Neural cell (in vitro differentiated cells): ENCODE results near the gene WRAP73. TPM values are rescaled to one million over a fixed set of nuclear protein-coding genes. Genes with fewer than 3 reads are reported as not detected.

Experiments used
- H2AFZ ChIP-seq: fragments of 200-600, 300-800 bp; sonication (generic), shearing (Covaris generic); 2 replicates; pipeline ENCODE4 v1.6.0; 2014; ENCODE audit warnings: low read depth, mild to moderate bottlenecking, antibody characterized with exemption, low read length, moderate library complexity
- H3F3A ChIP-seq: fragments of 200-600 bp; shearing (Covaris generic); 2 replicates; pipeline ENCODE4 v1.6.1; 2016; ENCODE audit warnings: mild to moderate bottlenecking, moderate library complexity, mixed read lengths, antibody characterized with exemption, low read length; ENCODE audit not compliant: insufficient read depth, poor library complexity, severe bottlenecking
- H3K27ac ChIP-seq: fragments of 200-600, 300-800 bp; sonication (generic), shearing (Covaris generic); 2 replicates; pipeline ENCODE4 v1.5.1; 2014; ENCODE audit warnings: mild to moderate bottlenecking, low read length, moderate library complexity
- H3K27me3 ChIP-seq: fragments of 300-800, 200-600 bp; sonication (generic), shearing (Covaris generic); 2 replicates; pipeline ENCODE4 v1.6.0; 2014; ENCODE audit warnings: mild to moderate bottlenecking, low read depth, low read length, moderate library complexity; ENCODE audit not compliant: insufficient read depth
- H3K36me3 ChIP-seq: fragments of 300-800, 200-600 bp; sonication (generic), shearing (Covaris generic); 2 replicates; pipeline ENCODE4 v1.5.1; 2014; ENCODE audit warnings: mild to moderate bottlenecking, antibody characterized with exemption, low read length, moderate library complexity; ENCODE audit not compliant: insufficient read depth
- H3K4me2 ChIP-seq: fragments of 300-800, 200-600 bp; sonication (generic), shearing (Covaris generic); 2 replicates; pipeline ENCODE4 v1.6.0; 2014; ENCODE audit warnings: mild to moderate bottlenecking, low read length
- H3K4me3 ChIP-seq: fragments of 300-800, 200-600 bp; sonication (generic), shearing (Covaris generic); 2 replicates; pipeline ENCODE4 v1.5.1; 2014; ENCODE audit warnings: mild to moderate bottlenecking, low read length, moderate library complexity
- H3K79me2 ChIP-seq: fragments of 200-600 bp; shearing (Covaris generic); replicated peaks from 2 replicates; pipeline ENCODE4 v1.6.0; 2014; ENCODE audit warnings: mild to moderate bottlenecking, low read length, moderate library complexity; ENCODE audit not compliant: insufficient read depth
- H3K9ac ChIP-seq: fragments of 300-800, 200-600 bp; sonication (generic), shearing (Covaris generic); 2 replicates; pipeline ENCODE4 v1.6.1; 2016; ENCODE audit warnings: mild to moderate bottlenecking, low read length, mixed read lengths
- H3K9me2 ChIP-seq: fragments of 200-600 bp; shearing (Covaris generic); 2 replicates; pipeline ENCODE4 v1.6.1; 2016; ENCODE audit warnings: mild to moderate bottlenecking, low read length, mixed read lengths; ENCODE audit not compliant: insufficient read depth
- H3K9me3 ChIP-seq: fragments of 200-600, 300-800 bp; sonication (generic), shearing (Covaris generic); 2 replicates; pipeline ENCODE4 v1.6.1; 2016; ENCODE audit warnings: mild to moderate bottlenecking, mixed run types, low read length, moderate library complexity, mixed read lengths
- H4K20me1 ChIP-seq: fragments of 200-600 bp; shearing (Covaris generic); 2 replicates; pipeline ENCODE4 v1.6.1; 2016; ENCODE audit warnings: mild to moderate bottlenecking, mixed run types; ENCODE audit not compliant: insufficient read depth
- EP300 ChIP-seq: fragments of 450-650 bp; conservative IDR thresholded peaks from 2 replicates; pipeline ENCODE4 v1.6.1; 2014; ENCODE audit warnings: antibody characterized with exemption, mild to moderate bottlenecking, moderate library complexity; ENCODE audit not compliant: poor library complexity, severe bottlenecking
- EZH2 ChIP-seq: fragments of 200-600, 300-800 bp; shearing (Covaris generic), sonication (generic); IDR thresholded peaks from 2 replicates; pipeline ENCODE4 v1.6.1; 2014; ENCODE audit warnings: antibody characterized with exemption, low read length, borderline replicate concordance, mild to moderate bottlenecking; ENCODE audit not compliant: insufficient read depth, poor library complexity, severe bottlenecking
- MXI1 ChIP-seq: fragments of 450-650 bp; conservative IDR thresholded peaks from 2 replicates; pipeline ENCODE4 v1.6.1; 2014; ENCODE audit warnings: antibody characterized with exemption, mild to moderate bottlenecking; ENCODE audit not compliant: poor library complexity, severe bottlenecking
- POLR2AphosphoS5 ChIP-seq: IDR thresholded peaks from 2 replicates; pipeline ENCODE4 v1.6.1; 2012
- RAD21 ChIP-seq: fragments of 450-650 bp; conservative IDR thresholded peaks from 2 replicates; pipeline ENCODE4 v1.6.1; 2014; ENCODE audit warnings: antibody characterized with exemption, mild to moderate bottlenecking, moderate library complexity
- SMC3 ChIP-seq: fragments of 450-650 bp; conservative IDR thresholded peaks from 2 replicates; pipeline ENCODE4 v1.6.1; 2014; ENCODE audit warnings: antibody characterized with exemption, mild to moderate bottlenecking, moderate library complexity; ENCODE audit not compliant: poor library complexity
- TAF1 ChIP-seq: IDR thresholded peaks from 2 replicates; pipeline ENCODE4 v1.6.1; 2012; ENCODE audit warnings: low read depth
- polyA plus RNA-seq: library from polyadenylated mRNA; depleted of rRNA; stranded (reverse); fragments of >200 nt; gene quantifications from 2 replicates; pipeline ENCODE4 v1.2.3, GENCODE V29; 2014
- TF ChIP-seq, protein P1 (sequence below): IDR thresholded peaks from 2 replicates; pipeline ENCODE4 v1.6.1; 2012; ENCODE audit warnings: borderline replicate concordance
- TF ChIP-seq, protein P2 (sequence below): fragments of 450-650 bp; IDR thresholded peaks from 2 replicates; pipeline ENCODE4 v1.5.1; 2014; ENCODE audit warnings: antibody characterized with exemption, mild to moderate bottlenecking, moderate library complexity; ENCODE audit not compliant: poor library complexity, severe bottlenecking

WRAP73 gene
- polyA plus RNA-seq, 1 donor from 2014 or later: 32.9 TPM

DNA sequence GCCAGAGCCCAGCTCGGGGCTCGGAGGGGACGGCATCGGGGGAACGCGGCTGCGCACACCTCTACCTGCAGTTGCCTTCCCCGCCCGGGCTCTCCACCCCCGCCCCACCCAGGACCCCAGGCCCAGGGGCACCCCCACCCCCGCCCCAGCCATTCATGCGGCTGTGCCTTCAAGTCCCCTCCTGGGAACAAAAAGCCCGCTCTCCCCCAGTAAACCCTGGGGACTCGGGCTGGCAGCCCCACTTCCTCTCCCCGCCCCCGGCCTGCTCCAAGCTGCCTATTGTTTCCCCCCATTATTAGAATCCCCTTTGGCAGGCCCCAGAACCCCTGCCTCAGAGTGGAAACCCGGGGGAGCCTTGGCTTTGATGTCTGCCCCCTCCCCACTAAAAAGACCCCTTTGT is 56.6 kb downstream of the WRAP73 start:
- H3K9ac ChIP-seq: no peak overlapping the region
- no peaks in the 10 kb centered on the region for H3K9me2 ChIP-seq
- H3K9me3 ChIP-seq: no peaks in the 10 kb centered on the region
- no peaks in the 10 kb centered on the region for H4K20me1 ChIP-seq
- H3K4me2 ChIP-seq: no peak overlapping the region
- H3K27ac ChIP-seq: no peak overlapping the region
- H3K4me3 ChIP-seq: no peak overlapping the region
- no peaks in the 10 kb centered on the region for H3K79me2 ChIP-seq
- TF ChIP-seq EZH2: no peak
- TF ChIP-seq, protein P1, sequence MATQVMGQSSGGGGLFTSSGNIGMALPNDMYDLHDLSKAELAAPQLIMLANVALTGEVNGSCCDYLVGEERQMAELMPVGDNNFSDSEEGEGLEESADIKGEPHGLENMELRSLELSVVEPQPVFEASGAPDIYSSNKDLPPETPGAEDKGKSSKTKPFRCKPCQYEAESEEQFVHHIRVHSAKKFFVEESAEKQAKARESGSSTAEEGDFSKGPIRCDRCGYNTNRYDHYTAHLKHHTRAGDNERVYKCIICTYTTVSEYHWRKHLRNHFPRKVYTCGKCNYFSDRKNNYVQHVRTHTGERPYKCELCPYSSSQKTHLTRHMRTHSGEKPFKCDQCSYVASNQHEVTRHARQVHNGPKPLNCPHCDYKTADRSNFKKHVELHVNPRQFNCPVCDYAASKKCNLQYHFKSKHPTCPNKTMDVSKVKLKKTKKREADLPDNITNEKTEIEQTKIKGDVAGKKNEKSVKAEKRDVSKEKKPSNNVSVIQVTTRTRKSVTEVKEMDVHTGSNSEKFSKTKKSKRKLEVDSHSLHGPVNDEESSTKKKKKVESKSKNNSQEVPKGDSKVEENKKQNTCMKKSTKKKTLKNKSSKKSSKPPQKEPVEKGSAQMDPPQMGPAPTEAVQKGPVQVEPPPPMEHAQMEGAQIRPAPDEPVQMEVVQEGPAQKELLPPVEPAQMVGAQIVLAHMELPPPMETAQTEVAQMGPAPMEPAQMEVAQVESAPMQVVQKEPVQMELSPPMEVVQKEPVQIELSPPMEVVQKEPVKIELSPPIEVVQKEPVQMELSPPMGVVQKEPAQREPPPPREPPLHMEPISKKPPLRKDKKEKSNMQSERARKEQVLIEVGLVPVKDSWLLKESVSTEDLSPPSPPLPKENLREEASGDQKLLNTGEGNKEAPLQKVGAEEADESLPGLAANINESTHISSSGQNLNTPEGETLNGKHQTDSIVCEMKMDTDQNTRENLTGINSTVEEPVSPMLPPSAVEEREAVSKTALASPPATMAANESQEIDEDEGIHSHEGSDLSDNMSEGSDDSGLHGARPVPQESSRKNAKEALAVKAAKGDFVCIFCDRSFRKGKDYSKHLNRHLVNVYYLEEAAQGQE: no peak
- TF ChIP-seq EP300: no peak
- TF ChIP-seq SMC3: no peak
- TF ChIP-seq MXI1: no peak
- TF ChIP-seq RAD21: no peak
- TF ChIP-seq, protein P2, sequence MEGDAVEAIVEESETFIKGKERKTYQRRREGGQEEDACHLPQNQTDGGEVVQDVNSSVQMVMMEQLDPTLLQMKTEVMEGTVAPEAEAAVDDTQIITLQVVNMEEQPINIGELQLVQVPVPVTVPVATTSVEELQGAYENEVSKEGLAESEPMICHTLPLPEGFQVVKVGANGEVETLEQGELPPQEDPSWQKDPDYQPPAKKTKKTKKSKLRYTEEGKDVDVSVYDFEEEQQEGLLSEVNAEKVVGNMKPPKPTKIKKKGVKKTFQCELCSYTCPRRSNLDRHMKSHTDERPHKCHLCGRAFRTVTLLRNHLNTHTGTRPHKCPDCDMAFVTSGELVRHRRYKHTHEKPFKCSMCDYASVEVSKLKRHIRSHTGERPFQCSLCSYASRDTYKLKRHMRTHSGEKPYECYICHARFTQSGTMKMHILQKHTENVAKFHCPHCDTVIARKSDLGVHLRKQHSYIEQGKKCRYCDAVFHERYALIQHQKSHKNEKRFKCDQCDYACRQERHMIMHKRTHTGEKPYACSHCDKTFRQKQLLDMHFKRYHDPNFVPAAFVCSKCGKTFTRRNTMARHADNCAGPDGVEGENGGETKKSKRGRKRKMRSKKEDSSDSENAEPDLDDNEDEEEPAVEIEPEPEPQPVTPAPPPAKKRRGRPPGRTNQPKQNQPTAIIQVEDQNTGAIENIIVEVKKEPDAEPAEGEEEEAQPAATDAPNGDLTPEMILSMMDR: no peak
- no peak for TF ChIP-seq POLR2AphosphoS5
- TF ChIP-seq TAF1: no peak
- no peak overlapping the region for H2AFZ ChIP-seq
- H3K27me3 ChIP-seq: no peaks in the 10 kb centered on the region
- no peaks in the 10 kb centered on the region for H3K36me3 ChIP-seq
- H3F3A ChIP-seq: no peaks in the 10 kb centered on the region

DNA sequence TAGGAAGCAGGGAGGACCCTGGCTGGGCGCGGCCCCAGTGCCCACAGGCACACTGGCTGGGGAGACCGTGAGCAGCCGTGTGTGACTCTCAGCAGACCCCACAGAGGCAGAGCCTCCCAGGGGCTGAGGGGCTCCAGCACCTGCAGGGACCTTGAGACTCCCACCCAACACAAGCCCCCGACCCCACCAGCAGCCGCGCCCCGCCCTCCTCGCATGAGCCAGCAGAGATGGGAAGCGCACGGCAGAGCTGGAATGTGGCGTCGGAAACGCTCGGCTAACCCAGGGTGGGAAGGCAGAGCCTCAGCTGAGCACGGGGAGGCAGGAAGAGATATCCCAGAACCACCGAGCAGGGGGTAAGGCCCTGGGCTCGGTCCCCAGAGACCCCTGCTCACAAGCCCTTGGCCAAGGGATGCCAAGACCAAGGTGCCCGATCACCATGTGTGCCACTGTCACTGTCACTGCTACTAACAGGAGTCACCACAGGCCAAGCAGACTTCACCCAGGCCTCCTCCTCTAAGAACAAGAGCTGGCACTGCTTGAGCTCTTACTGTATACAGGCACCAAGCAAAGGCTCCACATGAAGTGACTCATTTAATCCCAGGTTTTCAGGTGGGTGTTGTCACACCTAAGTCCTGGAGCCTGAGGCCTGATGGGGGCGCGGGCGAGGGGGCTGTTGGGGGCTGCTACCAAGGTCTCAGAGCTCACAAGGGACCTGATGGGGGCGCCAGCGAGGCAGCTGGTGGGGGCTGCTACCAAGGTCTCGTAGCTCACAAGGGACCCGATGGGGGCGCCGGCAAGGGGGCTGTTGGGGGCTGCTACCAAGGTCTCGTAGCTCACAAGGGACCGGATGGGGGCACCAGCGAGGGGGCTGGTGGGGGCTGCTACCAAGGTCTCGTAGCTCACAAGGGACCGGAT is 58.7 kb downstream of the WRAP73 start:
- no peak for TF ChIP-seq EP300
- TF ChIP-seq RAD21: no peak
- TF ChIP-seq POLR2AphosphoS5: no peak
- no peak for TF ChIP-seq SMC3
- no peak for TF ChIP-seq EZH2
- TF ChIP-seq, protein P1: no peak
- TF ChIP-seq, protein P2: no peak
- TF ChIP-seq MXI1: no peak
- TF ChIP-seq TAF1: no peak
- H3K27me3 ChIP-seq: no peaks in the 10 kb centered on the region
- no peaks in the 10 kb centered on the region for H3F3A ChIP-seq
- H2AFZ ChIP-seq: no peak overlapping the region
- H3K27ac ChIP-seq: no peak overlapping the region
- H3K4me2 ChIP-seq: no peak overlapping the region
- no peak overlapping the region for H3K4me3 ChIP-seq
- no peaks in the 10 kb centered on the region for H3K9me3 ChIP-seq
- no peaks in the 10 kb centered on the region for H3K79me2 ChIP-seq
- H3K36me3 ChIP-seq: no peaks in the 10 kb centered on the region
- H4K20me1 ChIP-seq: no peaks in the 10 kb centered on the region
- no peaks in the 10 kb centered on the region for H3K9me2 ChIP-seq
- no peak overlapping the region for H3K9ac ChIP-seq
